SK-N-MC (cell line): Measurements from ENCODE around the gene CACTIN.

Experiments
- DNase-seq: peaks from one replicate; pipeline ENCODE4 v3.0.0-alpha.2; 2011; ENCODE audit warnings: low read depth, low spot score
- H3K27ac ChIP-seq: fragments of 200-600 bp; sonication (generic); 2 replicates; pipeline ENCODE4 v1.5.1; 2016; ENCODE audit warnings: mixed run types
- H3K36me3 ChIP-seq: fragments of 200-600 bp; sonication (generic); 2 replicates; pipeline ENCODE4 v1.6.1; 2017; ENCODE audit warnings: antibody characterized with exemption, low read length, mixed read lengths; ENCODE audit not compliant: insufficient read depth
- H3K4me3 ChIP-seq: fragments of 200-600 bp; sonication (generic); 2 replicates; pipeline ENCODE4 v1.5.1; 2016
- H3K9ac ChIP-seq: fragments of 200-600 bp; sonication (generic); 2 replicates; pipeline ENCODE4 v1.8.0; 2017; ENCODE audit warnings: mixed run types, mixed read lengths; ENCODE audit not compliant: insufficient read length
- H3K9me3 ChIP-seq: fragments of 200-600 bp; sonication (generic); 2 replicates; pipeline ENCODE4 v1.6.1; 2017; ENCODE audit warnings: low read depth, mild to moderate bottlenecking, antibody characterized with exemption, low read length, moderate library complexity, mixed read lengths
- EZH2 ChIP-seq: fragments of 200-600 bp; sonication (generic); IDR thresholded peaks from one replicate; pipeline ENCODE4 v1.6.1; 2017; ENCODE audit warnings: antibody characterized with exemption
- FOXP2 ChIP-seq: optimal IDR thresholded peaks from 2 replicates; pipeline ENCODE3; 2011; ENCODE audit warnings: mild to moderate bottlenecking, moderate library complexity; ENCODE audit not compliant: insufficient read depth; ENCODE audit errors: extremely low read length, control extremely low read depth
- POLR2AphosphoS5 ChIP-seq: IDR thresholded peaks from 2 replicates; pipeline ENCODE4 v1.6.1; 2012; ENCODE audit warnings: mild to moderate bottlenecking, low read depth, low read length, borderline replicate concordance

CACTIN gene

GRCh38 chr19:3626473-3627350 is at the start of gene CACTIN:
TSS of gene CACTIN (minus strand) at chr19:3626790. CDS start at chr19:3626762, 28 bp downstream.
- H3K9me3 ChIP-seq = no peaks in the 10 kb centered on the region
- DNase-seq = peak; percentile 87
- H3K9ac ChIP-seq = peak within 1 kb of the TSS; percentile 97
- peak within 1 kb of the TSS; percentile 99 for H3K4me3 ChIP-seq
- peak within 1 kb of the TSS; percentile 96 for H3K27ac ChIP-seq
- TF ChIP-seq FOXP2 (no peak), EZH2 (no peak), POLR2AphosphoS5 (peak; percentile 91)
- peaks cover 3% of the 10 kb centered on the region; the same call in 1 of the 2 replicates for H3K36me3 ChIP-seq

- Histone ChIP-seq H3K36me3 (no peaks in the 10 kb centered on the region), H3K4me3 (no peak overlapping the region), H3K9me3 (no peaks in the 10 kb centered on the region), H3K9ac (no peak overlapping the region), H3K27ac (no peak overlapping the region)
- no peak for DNase-seq
- no peak for TF ChIP-seq POLR2AphosphoS5
- no peak for TF ChIP-seq FOXP2
- no peak for TF ChIP-seq EZH2
Measured at GRCh38 chr19:3674784-3675543, 48.4 kb upstream of the CACTIN start.

- Histone ChIP-seq H3K9me3 (no peaks in the 10 kb centered on the region), H3K9ac (no peak overlapping the region), H3K27ac (no peak overlapping the region), H3K36me3 (no peaks in the 10 kb centered on the region), H3K4me3 (no peak overlapping the region)
- DNase-seq = no peak
- no peak for TF ChIP-seq EZH2
Measured at GRCh38 chr19:3673506-3674439, 47.2 kb upstream of the CACTIN start.

- H3K9ac ChIP-seq = no peak overlapping the region
- H3K36me3 ChIP-seq = no peaks in the 10 kb centered on the region
- DNase-seq = no peak
- H3K27ac ChIP-seq = no peak overlapping the region
- no peaks in the 10 kb centered on the region for H3K9me3 ChIP-seq
- TF ChIP-seq POLR2AphosphoS5 (no peak), FOXP2 (no peak), EZH2 (no peak)
- H3K4me3 ChIP-seq = no peak overlapping the region
Measured at GRCh38 chr19:3672993-3673392, 46.4 kb upstream of the CACTIN start.

GRCh38 chr19:3672575-3672948 is 46.0 kb upstream of the CACTIN start:
- no peak overlapping the region for H3K4me3 ChIP-seq
- no peaks in the 10 kb centered on the region for H3K36me3 ChIP-seq
- no peak for DNase-seq
- H3K9me3 ChIP-seq = no peaks in the 10 kb centered on the region
- H3K9ac ChIP-seq = no peak overlapping the region
- TF ChIP-seq FOXP2 (no peak), POLR2AphosphoS5 (no peak), EZH2 (no peak)
- no peak overlapping the region for H3K27ac ChIP-seq

GRCh38 chr19:3671680-3672574 is 45.3 kb upstream of the CACTIN start:
- Histone ChIP-seq H3K36me3 (no peaks in the 10 kb centered on the region), H3K4me3 (no peak overlapping the region), H3K9me3 (no peaks in the 10 kb centered on the region), H3K27ac (no peak overlapping the region), H3K9ac (no peak overlapping the region)
- TF ChIP-seq EZH2 = no peak
- TF ChIP-seq POLR2AphosphoS5 = no peak
- TF ChIP-seq FOXP2 = no peak
- DNase-seq = no peak

GRCh38 chr19:3670796-3671679 is 44.4 kb upstream of the CACTIN start:
- Histone ChIP-seq H3K27ac (no peak overlapping the region), H3K9ac (no peak overlapping the region), H3K4me3 (no peak overlapping the region), H3K36me3 (no peaks in the 10 kb centered on the region), H3K9me3 (no peaks in the 10 kb centered on the region)
- DNase-seq = no peak
- TF ChIP-seq EZH2 (no peak), POLR2AphosphoS5 (no peak), FOXP2 (no peak)
